ENCODE data around the gene VSTM5. TPM values are rescaled to one million over a fixed set of nuclear protein-coding genes. Genes with fewer than 3 reads are reported as not detected.

VSTM5 gene
- total and polyA plus RNA-seq, 7 donors = 0.01 to 0.26 (median 0.01) TPM; not detected in 4

- Histone ChIP-seq H3K4me3 (no peak overlapping the region), H3K36me3 (ENCODE audit: insufficient read depth in 1 of 2, low read depth in 1 of 2) (no peaks in the 10 kb centered on the region), H3K27me3 (ENCODE audit: insufficient read depth in 3 of 3, low read length in 2 of 3) (no peaks in the 10 kb centered on the region), H3K4me1 (no peaks in the 10 kb centered on the region), H3K27ac (no peak overlapping the region), H3K9me3 (no peaks in the 10 kb centered on the region)
- TF ChIP-seq CTCF (IDR thresholded peaks at IDR 0.05) = no peak
- intact Hi-C loops (cut with DNase I) = no loop called here
- 43 to 55% (median 49%) methylated on average over 4 of the region's 4 CpGs for WGBS, 3 donors
- no peak for DNase-seq
- no peak for ATAC-seq
Measured at GRCh38 chr11:93861808-93862207, 11.4 kb upstream of the VSTM5 start.

- no peak for ATAC-seq
- Histone ChIP-seq H3K36me3 (ENCODE audit: insufficient read depth in 1 of 2, low read depth in 1 of 2) (no peaks in the 10 kb centered on the region), H3K4me1 (no peaks in the 10 kb centered on the region), H3K4me3 (no peak overlapping the region), H3K27ac (no peak overlapping the region), H3K9me3 (no peaks in the 10 kb centered on the region), H3K27me3 (ENCODE audit: insufficient read depth in 3 of 3, low read length in 2 of 3) (no peaks in the 10 kb centered on the region)
- no peak for TF ChIP-seq CTCF (IDR thresholded peaks at IDR 0.05)
- WGBS, 3 donors = 29 to 38% (median 37%) methylated on average over 3 of the region's 3 CpGs
- DNase-seq = no peak
- intact Hi-C loops (cut with DNase I) = no loop called here
Measured at GRCh38 chr11:93858121-93858775, 7.8 kb upstream of the VSTM5 start.

- intact Hi-C loops (cut with DNase I) = no loop called here
- no peaks in the 10 kb centered on the region for H3K27me3 ChIP-seq (ENCODE audit: insufficient read depth in 3 of 3, low read length in 2 of 3)
- no peak overlapping the region for H3K4me3 ChIP-seq
- H3K27ac ChIP-seq = no peak overlapping the region
- TF ChIP-seq CTCF (IDR thresholded peaks at IDR 0.05) = no peak
- no peaks in the 10 kb centered on the region for H3K4me1 ChIP-seq
- H3K36me3 ChIP-seq (ENCODE audit: insufficient read depth in 1 of 2, low read depth in 1 of 2) = no peaks in the 10 kb centered on the region
- WGBS, 3 donors = 48 to 65% (median 49%) methylated on average over 3 of the region's 3 CpGs
- no peak for DNase-seq
- no peaks in the 10 kb centered on the region for H3K9me3 ChIP-seq
- no peak for ATAC-seq
Measured at GRCh38 chr11:93857413-93858120, 7.1 kb upstream of the VSTM5 start.

GRCh38 chr11:93852242-93852641, 1.8 kb upstream of the VSTM5 start:
- intact Hi-C loops (cut with DNase I) = no loop called here
- H3K9me3 ChIP-seq = no peaks in the 10 kb centered on the region
- H3K4me3 ChIP-seq = no peak overlapping the region
- DNase-seq (no peak), ATAC-seq (no peak)
- WGBS, 3 donors = 93 to 94% (median 94%) methylated on average over 5 of the region's 5 CpGs
- H3K27me3 ChIP-seq (ENCODE audit: insufficient read depth in 3 of 3, low read length in 2 of 3) = peaks cover 0 to 21% (median 2%) of the 10 kb centered on the region in 3 donors
- H3K36me3 ChIP-seq (ENCODE audit: insufficient read depth in 1 of 2, low read depth in 1 of 2) = no peaks in the 10 kb centered on the region
- H3K4me1 ChIP-seq = no peaks in the 10 kb centered on the region
- H3K27ac ChIP-seq = no peak overlapping the region
- no peak for TF ChIP-seq CTCF (IDR thresholded peaks at IDR 0.05)
